SK-N-SH treated with all-trans-retinoic acid at 6 μM for 48 hours (cell line): ENCODE results near the gene ZNF488.

Source experiments
- BACH2 ChIP-seq: fragments of 250-450 bp; sonication (Bioruptor Pico); IDR thresholded peaks from 2 replicates; pipeline ENCODE4 v1.9.0; 2021; ENCODE audit warnings: mild to moderate bottlenecking, borderline replicate concordance
- CSDC2 ChIP-seq: fragments of 250-450 bp; sonication (Bioruptor Pico); IDR thresholded peaks from 2 replicates; pipeline ENCODE4 v1.5.0; 2020; ENCODE audit warnings: mild to moderate bottlenecking, moderate library complexity
- GLIS3 ChIP-seq: fragments of 250-450 bp; sonication (Bioruptor Pico); IDR thresholded peaks from 2 replicates; pipeline ENCODE4 v1.5.0; 2020; ENCODE audit warnings: mild to moderate bottlenecking, moderate library complexity
- ISL1 ChIP-seq: fragments of 250-450 bp; sonication (Bioruptor Pico); IDR thresholded peaks from 2 replicates; pipeline ENCODE4 v2.1.2; 2022; ENCODE audit warnings: mild to moderate bottlenecking, moderate library complexity
- OSR1 ChIP-seq: fragments of 250-450 bp; sonication (Bioruptor Pico); IDR thresholded peaks from 2 replicates; pipeline ENCODE4 v1.8.0; 2022; ENCODE audit warnings: moderate library complexity, mild to moderate bottlenecking, inconsistent platforms
- PATZ1 ChIP-seq: fragments of 250-450 bp; sonication (Bioruptor Pico); IDR thresholded peaks from 2 replicates; pipeline ENCODE4 v1.8.0; 2020; ENCODE audit warnings: mild to moderate bottlenecking, moderate library complexity, borderline replicate concordance
- POU6F1 ChIP-seq: fragments of 250-450 bp; sonication (Bioruptor Pico); IDR thresholded peaks from 2 replicates; pipeline ENCODE4 v1.8.0; 2021; ENCODE audit warnings: low read depth, mild to moderate bottlenecking, moderate library complexity, borderline replicate concordance
- RARB ChIP-seq: fragments of 250-450 bp; sonication (Bioruptor Pico); IDR thresholded peaks from 2 replicates; pipeline ENCODE4 v1.8.0; 2021; ENCODE audit warnings: mild to moderate bottlenecking, moderate library complexity
- TCF4 ChIP-seq: fragments of 250-450 bp; sonication (Bioruptor Pico); IDR thresholded peaks from 2 replicates; pipeline ENCODE4 v1.8.0; 2021; ENCODE audit warnings: mild to moderate bottlenecking, moderate library complexity, borderline replicate concordance
- ZFP3 ChIP-seq: fragments of 250-450 bp; sonication (Bioruptor Pico); IDR thresholded peaks from 2 replicates; pipeline ENCODE4 v1.5.0; 2020; ENCODE audit warnings: mild to moderate bottlenecking, moderate library complexity
- ZNF565 ChIP-seq: fragments of 450-650 bp; formaldehyde crosslinking; conservative IDR thresholded peaks from 2 replicates; pipeline ENCODE4 v1.5.0; 2020; ENCODE audit warnings: low read depth, mild to moderate bottlenecking, moderate library complexity
- ZNF8 ChIP-seq: fragments of 450-650 bp; formaldehyde crosslinking; IDR thresholded peaks from 2 replicates; pipeline ENCODE4 v1.5.0; 2020; ENCODE audit warnings: mild to moderate bottlenecking, moderate library complexity

GRCh38 chr10:47366731-47367460 lies 17.2 kb downstream of the ZNF488 start:
- TF ChIP-seq GLIS3 = no peak
- no peak for TF ChIP-seq POU6F1
- TF ChIP-seq ZNF8 (CRISPR knock-in tag) = no peak
- TF ChIP-seq RARB = no peak
- TF ChIP-seq TCF4 (CRISPR knock-in tag) = no peak
- TF ChIP-seq PATZ1 (CRISPR knock-in tag) = no peak
- TF ChIP-seq ZFP3 = no peak
- TF ChIP-seq ISL1 (CRISPR knock-in tag) = no peak
- TF ChIP-seq OSR1 (CRISPR knock-in tag) = no peak
- no peak for TF ChIP-seq CSDC2
- TF ChIP-seq ZNF565 (CRISPR knock-in tag) = no peak
- no peak for TF ChIP-seq BACH2 (CRISPR knock-in tag)
